CD4-positive, alpha-beta T cell treated with Interleukin-1 beta for 1 hour (primary cell): Measurements from ENCODE around the gene PRKACA.
"Not testable (repeated sequence)": the region's sequence is repeated elsewhere in the genome, so short reads cannot be mapped to it uniquely, and the experiment has no call there.

ENCODE experiments used
- DNase-seq, 2 donors: peaks; one replicate each; pipeline ENCODE4 v3.0.0-alpha.2; 2020 to 2022

Gene PRKACA

DNA sequence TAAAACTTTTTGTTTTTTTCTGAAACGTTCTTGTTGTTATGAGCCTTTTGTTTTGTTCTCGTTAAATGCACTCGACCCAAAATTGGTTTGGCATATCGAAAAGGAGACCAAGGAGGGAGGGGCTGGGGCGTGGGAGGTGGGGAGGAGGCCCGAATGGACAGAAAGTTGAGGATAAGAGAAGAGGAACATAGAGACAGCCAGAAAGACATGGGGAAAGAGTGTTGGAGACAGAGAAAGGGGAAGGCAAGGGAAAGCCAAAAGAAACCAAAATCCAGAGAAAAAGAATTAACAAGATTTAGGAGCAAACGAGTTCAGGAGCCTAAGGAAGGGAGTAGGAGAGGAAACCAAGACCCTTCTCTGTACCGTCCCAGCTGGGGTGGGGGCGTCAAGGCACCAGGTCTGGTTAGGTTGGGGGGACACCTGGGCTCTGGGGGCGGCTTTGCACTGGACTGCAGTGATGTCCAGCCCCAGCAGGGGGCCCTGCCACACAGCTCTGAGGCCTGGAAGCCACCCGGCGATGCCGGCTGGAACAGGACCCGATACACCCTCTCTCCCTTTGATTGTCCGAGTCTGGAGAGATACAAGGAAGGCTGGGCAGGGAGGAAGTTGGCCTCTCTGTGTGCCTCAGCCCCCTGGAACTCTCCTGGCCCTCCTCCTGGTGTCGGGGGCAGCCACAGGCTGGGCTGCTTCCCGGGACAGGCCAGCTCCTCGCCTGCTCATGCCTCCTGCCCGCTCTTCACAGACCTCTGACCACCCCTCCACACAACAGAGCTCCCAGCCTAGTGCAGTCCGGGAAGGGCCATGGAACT is 30.4 kb upstream of the PRKACA start:
- peak; percentile 61 for DNase-seq

DNA sequence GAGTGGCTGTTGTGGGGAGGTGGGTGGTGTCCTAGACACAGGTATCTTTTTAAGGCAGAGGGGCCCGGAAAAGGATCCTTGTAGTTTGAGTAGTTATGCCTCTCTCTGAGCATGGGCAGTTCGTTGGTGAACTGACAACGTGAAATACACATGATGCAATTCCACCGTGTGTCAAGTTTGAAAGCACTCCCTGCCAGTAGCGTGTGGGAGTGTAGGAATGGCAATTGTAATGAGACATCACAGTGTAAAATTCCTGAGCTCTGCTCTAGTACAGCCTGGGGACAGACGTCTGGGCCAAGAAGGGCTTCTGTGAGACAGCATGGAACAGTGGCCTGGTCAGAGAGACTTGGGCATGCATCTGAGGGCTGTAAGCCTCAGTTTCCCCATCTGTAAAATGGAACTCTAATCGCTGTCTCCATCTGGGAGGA is 29.2 kb upstream of the PRKACA start:
- no peak for DNase-seq

DNA sequence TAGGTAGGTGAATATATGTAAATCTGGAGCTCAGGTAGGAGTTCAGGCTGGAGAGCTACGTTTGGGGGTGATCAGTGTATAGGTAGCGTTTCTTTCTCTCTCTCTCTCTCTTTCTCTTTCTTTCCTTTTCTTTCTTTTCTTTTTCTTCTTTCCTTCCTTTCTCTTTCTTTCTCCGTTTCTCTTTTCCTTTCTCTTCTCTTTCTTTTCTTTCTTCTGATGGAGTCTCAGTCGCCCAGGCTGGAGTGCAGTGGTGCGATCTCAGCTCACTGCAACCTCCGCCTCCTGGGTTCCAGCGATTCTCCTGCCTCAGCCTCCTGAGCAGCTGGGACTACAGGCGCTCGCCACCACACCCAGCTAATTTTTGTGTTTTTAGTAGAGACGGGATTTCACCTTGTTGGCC is 28.6 kb upstream of the PRKACA start:
- DNase-seq, result not testable (repeated sequence)

DNA sequence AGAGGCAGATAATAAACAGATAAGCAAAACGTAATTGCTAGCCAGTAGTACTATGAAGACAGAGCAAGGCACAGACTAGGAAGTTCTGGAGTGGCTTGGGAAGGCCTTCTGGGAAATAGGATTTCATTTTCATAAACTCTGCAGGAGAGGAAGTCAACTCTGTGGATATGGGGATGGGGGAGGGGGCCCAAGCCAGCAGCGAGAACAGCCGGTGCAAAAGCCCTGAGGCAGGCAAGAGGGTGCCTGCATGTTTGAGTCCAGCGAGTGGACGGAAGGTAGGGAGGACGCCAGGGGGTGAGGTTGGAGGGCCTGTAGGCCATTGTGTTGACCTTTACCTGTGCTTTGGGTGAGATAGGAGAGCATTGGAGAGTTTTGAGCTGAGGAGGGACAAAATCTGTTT is 27.8 kb upstream of the PRKACA start:
- no peak for DNase-seq

DNA sequence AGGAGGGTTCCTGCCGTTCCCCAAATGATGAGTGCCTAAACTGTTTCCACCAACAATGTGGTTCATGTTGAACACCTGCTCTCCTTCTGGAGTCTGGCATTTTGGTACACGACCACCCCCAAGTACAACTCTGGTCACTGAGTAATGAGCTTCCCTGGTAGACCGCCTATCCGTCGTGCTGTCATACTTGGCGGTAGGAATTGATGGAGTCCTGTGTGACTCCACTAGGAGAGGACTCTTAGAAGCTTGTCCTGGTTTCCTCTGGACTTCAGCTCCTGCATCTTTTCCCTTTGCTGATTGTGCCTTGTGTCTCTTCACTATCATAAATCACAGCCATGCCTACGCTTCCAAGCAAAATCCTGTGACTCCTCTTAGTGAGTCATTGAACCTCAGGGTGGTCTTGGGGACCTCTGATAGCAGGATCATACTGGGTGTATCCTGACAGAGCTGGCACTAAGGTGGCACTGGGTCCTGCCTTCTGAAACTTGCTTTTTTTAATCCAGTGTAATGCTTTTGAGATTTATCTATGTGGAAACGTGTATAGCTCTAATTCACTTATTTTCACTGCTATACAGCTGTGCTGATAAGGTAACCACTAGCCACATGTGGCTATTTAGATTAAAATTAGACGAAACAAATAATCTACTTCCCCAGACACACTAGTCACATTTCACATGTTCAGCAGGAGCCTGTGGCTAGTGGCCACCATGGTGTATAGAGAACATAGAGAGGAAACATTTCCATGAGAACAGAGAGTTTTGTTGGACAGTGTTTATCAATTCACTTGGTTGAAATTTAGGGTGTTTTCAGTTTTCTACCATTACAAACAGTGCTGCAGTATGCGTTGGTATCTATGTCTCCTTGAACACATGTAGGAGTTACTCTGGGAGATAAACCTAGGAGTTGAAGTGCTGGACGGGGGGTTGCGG is 25.0 kb upstream of the PRKACA start:
- no peak for DNase-seq

DNA sequence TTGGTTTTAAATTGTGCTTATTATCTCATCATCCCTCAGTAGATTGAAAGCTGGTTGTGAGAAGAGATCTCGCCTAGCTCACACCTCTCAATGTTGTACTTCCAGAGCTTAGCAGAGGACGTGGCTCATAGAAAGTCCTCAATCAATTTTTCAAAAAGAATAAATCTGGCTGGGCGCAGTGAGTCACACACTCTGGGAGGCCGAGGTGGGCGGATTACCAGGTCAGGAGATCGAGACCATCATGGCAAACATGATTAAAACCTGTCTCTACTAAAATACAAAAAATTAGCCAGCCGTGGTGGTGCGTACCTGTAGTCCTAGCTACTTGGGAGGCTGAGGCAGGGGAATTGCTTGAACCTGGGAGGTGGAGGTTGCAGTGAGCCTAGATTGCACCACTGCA is 23.5 kb upstream of the PRKACA start:
- DNase-seq, result no peak

DNA sequence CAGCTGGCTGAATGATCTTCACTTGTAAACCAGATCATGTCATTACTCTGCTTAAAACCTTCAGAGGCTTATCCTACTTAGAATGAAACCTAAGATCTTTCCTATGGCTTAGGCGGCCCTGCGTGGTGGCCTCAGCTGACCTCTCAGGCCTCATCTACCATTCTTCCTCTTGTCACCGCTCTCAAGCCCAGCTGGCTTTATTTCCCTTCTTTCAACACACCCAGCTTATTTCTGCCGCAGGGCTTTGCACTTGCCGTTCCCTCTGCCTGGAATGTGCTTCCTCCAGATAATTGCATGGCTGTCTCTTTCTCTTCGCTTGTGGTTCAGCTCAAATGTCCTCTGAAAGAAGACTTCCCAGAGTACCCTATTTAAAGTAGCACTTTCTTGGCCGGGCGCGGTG is 22.4 kb upstream of the PRKACA start:
- no peak for DNase-seq

DNA sequence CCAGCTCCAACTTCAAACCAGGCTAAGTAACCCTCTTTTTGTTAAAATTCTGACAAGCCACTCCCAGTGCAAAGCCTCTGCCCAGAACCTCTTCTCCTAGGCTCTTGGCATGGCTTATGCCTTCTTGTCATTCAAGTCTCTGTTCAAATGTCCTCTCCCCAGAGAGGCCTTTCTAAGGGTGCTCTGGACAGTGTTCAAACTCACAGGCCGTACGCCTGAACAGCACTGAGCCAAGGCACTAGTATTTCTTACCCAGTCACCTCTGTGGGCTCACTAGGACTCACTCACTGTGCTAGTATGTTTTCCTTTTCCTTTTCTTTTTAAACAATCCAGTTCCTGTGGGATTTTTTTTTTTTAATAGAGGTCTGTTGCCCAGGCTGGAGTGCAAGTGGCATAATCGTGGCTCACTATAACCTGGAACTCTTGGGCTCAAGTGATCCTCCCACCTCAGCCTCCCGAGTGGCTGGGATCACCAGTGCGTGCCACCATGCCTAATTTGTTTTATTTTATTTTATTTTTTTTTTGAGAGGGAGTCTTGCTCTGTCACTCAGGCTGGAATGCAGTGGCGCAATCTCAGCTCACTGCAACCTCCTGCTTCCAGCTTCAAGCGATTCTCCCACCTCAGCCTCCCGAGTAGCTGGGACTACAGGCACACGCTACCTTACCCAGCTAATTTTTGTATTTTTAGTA is 21.2 kb upstream of the PRKACA start:
- DNase-seq, result no peak

DNA sequence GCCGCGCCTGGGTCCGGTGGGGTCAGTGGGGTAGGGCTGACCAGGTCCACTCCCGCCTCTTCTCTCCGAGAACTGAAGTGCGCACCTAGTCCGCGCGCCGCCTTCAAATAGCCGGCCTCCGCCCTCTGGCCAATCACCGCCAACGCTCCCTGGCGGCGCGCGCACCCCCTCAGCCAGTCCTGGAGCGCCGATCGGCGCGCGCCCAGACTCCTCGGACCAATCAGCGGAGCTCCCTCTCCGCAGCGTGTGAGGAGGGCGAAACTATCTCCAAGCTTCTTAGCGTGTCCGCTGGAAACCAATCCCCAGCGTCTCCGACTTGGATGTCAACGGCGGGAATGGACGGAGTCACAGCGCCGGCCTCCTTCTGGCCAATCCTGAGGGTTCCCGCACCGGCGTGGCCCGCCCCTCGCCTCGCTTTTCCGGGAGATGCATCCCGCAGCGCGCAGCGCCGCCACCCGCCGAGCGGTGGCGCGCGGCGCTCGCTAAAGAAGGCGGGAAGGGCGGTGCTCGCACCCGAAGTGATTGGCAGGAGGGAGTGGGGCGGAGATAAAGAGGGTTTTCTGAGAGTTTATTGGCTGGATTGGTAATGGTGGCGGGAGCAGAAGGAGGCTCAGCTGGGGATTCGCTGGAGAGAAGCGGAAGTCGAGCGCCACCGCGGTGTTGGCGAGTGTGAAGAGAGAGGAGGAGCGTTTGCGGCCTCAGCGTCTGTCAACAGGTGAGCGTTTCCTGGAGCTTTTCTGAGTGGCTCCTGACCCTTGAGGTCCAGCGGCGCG is 19.1 kb upstream of the PRKACA start, which contains the start of gene ASF1B:
TSS of gene ASF1B (minus strand) at position 81 of the 773 bp plus-strand sequence. CDS start 133 bp downstream, outside the sequence.
- peak; percentile 98 to 99 for DNase-seq

DNA sequence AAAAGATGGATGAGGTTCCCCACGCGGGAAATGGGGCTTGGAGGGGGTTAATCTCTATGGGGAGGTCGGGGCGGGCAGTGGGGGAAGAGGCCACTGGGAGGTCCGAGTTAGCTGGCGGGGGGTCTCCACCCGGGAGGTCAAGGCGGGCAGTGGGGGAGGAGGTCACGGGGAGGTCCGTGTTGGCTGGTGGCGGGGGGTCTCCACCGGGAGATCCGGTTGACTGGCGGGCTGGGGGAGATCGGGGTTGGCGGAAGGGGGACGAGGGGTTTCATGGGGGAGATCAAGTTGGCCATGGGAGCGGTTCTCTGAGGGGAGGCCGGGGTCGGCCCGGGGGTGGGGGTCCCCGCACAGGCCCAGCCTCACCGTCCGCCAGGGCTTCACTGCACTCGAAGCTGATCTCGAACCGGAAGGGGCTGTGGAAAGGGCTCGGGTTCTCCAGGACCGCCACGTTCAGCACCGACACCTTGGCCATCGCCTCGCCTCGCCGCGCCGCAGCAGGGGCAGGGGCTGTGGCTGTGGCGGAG is 18.5 kb upstream of the PRKACA start:
- no peak for DNase-seq

DNA sequence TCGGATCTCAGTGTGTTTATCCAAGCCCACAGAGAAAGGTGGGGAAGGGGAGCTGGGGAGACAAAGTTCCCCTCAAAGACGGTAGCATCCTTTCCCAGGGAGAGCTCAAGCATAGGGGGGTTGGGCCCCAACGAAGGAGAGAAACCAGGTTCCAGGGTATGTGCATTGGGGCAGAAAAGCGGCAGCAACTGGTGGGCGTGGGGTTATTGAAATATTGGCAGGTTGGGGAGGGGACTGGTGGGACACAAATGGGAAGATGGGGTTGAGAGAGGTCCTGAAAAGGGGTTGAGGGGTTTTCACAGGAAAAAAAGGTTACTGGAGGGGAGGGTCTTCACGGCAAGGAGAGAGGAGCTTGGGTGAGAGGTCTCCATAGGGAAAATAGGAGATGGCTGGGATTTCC is 17.8 kb upstream of the PRKACA start:
- no peak for DNase-seq

DNA sequence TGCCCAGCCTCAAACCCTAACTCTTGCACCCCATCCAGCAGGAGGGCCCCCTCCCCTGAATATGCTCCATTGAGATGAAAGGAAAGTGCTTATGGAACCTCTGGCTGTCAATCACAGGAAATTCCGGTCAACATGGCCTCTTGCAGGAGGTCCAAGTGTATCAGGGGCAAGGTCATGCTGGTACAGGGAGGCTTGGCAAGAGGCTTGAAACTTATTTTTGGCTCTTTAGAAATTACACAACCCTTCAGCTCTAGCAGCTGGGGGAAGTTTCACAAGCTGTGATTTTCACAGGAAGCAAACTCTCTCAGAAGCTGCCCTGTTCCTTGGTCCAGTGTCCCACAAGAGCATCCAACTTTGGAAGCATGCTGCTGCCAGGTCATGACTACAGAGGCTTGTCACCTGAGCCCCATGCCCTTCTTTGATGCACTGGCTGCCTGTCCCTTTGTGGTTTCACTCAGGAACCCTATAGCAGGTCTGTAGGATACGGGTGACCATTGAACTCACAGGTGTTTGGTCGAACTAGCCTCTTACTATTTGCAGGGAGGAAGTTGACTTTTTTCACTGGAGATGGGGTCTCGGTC is 10.5 kb upstream of the PRKACA start:
- peak in 1 of 2 donors; percentile 47 for DNase-seq

DNA sequence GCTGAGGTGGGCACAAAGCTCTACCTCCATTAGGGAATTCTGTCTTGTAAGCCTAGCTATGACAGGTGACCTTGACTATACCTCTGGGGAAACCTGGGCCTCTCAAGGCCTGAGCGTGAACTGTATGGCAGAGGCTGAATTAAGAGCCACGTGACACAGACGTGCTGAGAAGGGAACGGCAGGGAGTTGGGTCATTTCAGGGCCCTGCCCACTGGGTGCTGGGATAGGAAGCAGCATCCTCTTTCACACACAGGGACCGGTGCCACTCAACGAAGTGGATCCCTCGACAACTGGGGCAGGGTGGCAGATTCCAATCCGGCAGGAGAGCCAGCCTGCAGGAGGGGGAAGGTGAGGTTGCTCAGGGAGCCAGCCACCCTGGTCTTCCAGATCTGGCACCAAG is 9.6 kb upstream of the PRKACA start:
- peak in 1 of 2 donors; percentile 57 for DNase-seq

DNA sequence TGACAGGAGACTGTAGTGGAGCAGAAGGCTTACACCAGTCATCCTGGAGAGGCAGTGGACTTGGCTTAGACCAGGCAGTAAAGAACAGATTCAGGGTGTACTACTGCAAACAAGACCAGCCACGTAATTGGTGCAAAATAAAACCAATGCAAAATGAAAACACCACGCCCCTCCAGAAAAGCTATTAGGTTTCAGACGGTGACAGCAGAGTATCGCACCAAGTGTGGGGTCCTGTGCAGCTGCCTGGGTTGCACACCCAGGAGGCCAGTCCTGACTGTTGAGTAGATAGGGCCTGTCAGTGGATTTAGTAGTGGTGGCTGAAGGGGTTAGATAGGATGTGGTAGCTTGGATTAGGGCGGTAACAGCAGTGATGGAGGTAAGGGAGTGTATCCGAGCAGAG is 5.4 kb upstream of the PRKACA start:
- no peak for DNase-seq

DNA sequence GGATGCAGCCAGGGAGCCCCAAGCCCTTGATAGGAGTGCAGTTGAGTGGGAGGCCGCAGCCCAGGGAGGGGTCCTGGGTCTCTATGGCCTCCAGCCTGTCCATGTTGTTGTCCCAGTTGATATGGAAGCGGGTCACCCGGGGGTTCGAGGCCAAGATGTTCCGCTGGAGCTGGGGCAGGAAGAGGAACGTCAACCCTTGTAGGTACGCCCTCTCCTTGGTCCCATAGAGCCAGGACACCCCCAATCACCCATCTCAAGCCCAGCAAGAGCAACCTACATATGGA is 2.9 kb upstream of the PRKACA start:
- DNase-seq, result no peak

DNA sequence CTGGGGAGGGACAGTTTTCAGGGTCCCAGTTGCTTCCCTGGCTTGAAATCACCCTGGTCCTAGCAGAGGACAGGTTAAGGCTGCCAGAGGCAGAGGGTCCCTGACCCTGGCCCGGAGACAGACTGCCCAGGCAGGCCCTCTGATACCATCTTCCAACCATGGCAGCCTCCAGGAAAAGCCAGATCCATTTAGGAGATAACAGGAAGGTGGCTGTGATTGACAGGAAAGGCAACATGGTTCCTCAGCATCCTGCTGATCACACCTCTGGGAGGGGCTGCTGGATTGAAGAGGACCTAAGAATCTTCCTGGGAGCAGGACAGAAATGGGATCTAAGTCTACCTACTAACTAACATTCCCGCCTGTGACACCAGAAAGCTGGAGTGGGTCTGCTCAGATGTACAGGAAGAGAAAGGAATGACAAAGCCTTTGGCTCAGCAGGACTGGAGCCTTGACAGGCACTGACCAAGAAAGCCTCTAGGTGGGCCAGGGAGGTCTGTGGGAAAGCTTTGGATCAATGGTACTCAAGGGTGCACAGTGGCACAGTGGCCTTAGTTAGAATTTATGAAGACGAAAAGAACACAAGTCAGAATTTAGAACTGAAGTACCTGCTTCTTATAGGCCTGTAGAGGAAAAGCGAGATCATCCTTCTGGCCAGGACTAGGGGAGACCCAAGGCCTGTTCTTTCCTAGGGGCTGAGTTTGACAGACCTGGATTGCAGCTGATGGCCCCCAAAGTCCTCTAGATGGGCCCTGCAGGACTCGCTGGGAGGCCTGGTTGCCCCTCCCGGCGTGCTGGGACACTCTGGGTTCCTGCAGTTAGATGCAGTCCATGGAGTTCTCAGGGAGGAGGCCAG is 2.3 kb upstream of the PRKACA start:
- DNase-seq, result no peak

DNA sequence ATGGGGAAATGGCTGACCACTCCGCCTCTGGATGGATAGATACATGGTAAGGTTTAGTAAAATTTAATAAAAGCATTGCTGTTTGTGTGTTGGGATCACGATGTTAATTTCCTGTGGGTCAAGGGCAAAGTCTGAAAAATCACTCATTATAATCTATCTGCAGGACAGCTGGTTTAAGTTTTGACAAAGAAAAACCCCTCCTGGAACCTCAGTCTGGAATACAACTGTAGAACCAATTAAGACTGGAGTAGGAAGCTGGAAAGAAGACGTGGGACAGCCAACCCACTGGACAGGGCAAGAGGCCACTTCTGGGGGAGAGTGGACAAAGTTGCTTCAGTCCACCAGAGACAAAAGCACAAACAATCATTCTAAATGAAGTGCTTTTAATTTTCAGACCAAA is 1.6 kb upstream of the PRKACA start:
- no peak for DNase-seq

DNA sequence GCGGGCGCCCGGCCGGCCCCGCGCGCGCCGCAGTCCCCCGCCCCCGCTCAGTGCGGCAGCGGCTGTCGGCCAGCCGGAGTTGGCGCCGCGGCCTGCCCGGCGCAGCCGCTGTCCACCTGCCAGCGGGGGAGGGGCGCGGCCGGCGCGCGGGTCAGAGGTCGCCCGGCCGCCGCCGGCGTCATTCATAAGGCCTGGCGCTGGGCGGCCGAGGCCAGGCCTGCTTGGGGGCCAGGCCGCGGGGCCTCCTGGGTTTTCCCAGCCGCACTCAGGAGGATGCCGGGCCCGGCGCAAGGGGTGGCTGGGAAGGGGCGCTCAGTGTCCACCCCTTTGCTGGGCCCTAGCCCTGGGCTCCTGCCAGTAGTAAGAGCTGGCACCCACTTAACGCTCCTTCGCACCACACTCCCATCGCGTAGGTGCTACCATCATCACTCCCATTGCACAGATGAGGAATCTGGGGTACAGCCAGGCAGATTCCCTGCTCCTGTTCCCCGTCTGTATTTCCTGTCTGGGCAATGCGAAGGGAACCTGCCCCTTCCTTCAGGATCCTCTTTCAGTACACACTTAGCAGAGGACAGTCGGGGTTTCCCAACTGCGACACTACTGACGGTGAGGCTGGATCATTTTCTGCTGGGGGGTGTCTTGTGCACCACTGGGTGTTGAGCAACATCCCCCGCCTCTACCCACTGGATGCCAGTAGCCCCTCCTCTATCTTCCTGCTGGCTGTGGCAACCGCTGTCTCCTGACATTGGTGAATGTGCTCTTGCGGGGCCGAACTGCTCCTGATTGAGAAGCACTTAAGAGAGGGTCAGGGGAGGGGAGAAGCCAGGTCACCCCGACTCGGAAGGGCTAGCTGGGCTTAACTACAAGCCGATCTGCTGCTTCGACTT is 846 bp upstream of the PRKACA start:
- peak; percentile 63 to 85 for DNase-seq

DNA sequence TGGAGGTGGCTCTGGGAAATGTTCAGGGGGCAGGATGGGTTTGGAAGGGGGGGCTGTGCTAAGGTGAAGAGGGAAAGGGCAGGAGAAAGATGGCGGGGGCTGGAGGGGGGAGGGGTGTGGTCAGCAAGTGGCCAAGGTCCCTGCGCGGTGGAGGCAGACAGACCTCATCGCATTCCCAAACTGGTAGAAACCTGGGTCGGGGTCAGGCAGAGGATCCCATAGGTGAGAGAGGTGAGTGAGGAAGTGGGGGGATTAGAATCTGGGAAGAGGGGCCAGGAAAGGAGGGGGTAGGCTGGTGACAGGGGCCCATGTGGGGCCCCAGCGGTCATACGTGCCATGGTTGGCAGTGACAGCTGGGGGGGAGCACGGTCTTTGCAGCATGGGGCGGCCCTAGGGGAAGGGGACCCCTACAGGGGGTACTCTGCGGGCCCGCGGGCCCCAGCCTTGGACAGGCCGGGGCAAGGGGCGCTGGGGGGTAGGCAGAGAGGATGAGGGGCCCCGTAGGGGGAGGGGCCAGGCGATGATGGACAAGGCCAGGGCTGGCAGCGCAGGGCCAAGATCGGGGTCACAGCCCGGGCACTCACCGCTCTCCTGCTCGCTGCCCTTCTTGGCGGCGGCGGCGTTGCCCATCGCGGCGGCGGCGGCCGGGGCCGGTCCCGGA is 514 bp downstream of the PRKACA start:
- DNase-seq, result peak; percentile 9 to 17
